HG03025 (cell line): ENCODE results near the gene C16orf92.

Experiments
- ATAC-seq: cut with Tn5 transposase; IDR thresholded peaks from one replicate; pipeline ENCODE4 v1.9.1; 2021; ENCODE audit warnings: mild to moderate bottlenecking, moderate library complexity; ENCODE audit not compliant: unreplicated experiment, low FRiP score

The C16orf92 gene, protein sequence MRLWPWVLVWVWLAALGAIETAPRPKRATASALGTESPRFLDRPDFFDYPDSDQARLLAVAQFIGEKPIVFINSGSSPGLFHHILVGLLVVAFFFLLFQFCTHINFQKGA

DNA sequence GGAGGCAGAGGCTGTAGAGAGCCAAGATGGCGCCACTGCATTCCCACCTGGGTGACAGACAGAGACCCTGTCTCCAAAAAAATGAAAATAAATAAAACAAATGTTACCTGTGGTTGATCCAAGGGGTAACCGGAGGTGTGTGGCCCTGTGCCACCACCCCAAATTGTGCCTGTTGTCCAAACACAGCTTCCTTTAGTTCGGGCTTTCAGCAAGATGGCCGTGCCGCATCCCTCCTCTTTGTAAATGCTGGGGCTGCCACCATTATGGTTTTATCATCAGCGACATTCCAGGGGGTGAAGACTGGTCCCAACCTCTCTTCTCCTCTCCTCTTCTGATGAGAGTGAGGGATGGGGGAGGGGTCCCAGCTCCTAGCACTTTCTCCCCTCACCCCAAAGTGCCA is at the start of gene C16orf92:
TSS of gene C16orf92 (plus strand) at position 312 of the 400 bp plus-strand sequence. CDS start 143 bp downstream, outside the sequence.
- ATAC-seq = no peak

DNA sequence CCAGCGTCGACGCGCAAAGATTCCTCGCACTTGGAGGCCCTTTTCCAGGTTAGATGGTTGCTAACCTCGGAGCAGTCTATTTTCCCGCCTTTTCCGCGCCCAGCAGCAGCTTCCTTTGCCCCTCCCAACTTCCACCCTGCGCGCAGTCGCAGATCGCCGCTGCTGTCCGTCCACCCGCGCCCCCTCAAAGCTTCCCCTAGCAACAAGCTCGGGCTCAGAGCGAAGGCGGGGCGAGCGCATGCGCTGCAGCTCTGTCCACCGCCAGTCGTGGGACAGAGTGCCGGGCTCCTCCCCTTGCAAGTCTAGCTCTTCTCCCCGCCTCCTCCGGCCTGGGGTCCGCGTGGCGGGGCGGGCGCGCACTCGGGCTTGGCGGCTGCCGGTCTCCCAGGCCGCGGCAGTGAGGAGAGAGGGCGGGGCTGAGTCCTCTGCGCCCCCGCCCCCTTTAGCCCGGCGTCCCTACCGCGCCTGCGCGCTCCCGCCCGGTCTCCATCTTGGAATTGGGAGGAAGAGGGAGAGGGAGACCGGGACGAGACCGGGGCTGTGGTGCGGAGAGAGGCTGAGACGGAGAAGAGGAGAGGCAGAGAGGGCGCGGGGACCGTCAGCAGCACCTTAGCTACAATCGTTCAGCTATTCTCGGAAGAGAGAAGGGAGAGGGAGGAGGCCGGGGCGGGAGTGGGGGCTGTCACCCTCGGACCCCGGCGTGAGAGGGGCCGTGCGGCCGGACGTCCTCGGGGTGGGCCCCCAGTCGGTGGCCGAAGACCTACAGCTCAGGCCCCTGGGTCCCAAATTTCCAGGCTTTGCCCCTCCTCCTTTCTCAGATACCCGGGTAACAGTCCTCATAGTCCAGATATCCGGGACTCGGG is 49.4 kb upstream of the C16orf92 start, which contains the start of gene TAOK2:
TSS of gene TAOK2 (plus strand) at position 485 of the 863 bp plus-strand sequence. CDS start 3,905 bp downstream, outside the sequence.
- ATAC-seq = peak; percentile 83

DNA sequence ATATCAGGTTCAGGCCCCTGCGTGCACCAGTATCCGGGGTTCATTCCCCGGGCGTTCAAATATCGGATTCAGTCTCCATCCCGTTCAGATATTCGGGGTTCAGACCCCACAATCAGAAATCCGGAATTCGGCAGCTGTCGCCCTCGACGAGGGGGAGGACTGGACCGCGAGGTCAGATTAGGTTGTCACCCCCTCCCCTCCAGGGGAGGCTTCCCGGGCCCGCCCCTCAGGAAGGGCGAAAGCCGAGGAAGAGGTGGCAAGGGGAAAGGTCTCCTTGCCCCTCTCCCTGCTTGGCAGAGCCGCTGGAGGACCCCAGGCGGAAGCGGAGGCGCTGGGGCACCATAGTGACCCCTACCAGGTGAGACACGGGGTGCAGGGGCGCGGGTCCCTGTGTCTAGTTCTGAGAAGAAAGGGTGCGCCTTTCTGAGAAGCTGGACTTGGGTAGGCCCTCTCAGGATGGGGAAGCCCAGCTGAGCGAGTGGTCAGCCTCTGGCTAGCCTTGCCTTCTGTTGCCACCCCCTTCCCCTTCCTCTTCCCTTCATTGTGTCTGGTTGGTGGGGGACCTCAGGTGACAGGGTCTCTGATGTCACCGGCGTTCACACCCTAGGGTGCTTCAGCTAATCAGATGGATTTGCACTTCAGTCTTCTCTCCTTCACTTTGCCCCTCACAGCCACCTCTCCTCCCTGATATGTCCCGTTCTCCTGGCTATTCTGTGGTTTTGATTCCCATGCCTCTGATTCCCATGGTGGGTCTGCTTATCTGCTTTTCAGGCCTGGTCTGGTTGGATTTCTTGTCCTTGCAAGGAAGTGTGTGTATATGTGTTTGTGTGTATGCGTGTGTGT is 48.5 kb upstream of the C16orf92 start:
- ATAC-seq = no peak

DNA sequence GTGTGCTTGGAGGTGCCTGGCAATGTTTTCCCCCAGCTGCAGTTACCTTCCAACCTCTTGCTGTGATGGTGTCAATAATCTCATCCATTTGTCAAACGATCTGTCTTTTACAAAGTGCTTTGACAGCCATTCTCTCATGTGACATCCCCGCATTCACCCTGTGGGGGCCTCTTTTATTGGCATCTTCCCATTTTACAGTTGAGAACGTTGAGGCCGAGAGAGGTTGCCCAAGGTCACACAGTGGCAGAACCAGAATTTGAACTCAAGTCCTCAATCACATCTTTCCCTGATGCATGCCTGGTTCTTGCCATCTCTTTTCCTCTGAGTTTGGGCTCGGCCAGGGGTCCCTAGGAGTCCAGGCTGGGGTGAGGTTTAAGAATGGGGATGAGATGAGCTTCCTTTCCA is 47.9 kb upstream of the C16orf92 start:
- no peak for ATAC-seq

DNA sequence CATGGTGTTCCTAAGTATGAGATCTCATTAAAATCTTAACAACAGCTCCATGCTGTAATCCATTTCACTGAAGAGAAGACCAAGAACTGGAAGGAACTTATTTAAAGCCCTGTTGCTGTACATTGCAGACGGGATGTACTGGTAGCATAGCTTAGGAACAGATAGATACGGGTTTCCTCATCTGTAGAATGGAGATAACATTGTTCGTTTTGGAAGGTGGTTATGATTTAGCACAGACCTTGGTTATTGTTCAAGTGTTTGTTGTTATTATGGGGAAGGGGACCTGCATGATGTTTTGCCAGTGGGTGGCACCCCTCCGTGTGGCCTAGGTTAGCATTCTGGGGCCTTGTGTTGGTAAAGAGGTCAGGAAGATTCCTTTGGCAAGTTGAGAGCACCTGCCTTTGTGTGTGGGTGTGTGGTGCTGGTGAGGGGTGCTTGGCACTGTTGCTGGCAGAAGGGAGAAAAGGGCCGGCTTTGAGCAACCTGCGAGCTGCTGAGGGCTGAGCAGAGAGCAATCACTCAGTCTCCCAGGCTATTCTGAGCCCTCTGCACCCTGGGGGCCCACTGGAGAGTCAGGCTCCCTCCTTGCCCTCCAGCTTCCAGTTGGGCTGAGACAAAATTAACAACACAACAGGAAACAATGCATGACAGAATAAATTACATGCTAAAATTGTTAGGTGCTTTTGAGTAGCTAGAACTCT is 47.0 kb upstream of the C16orf92 start:
- no peak for ATAC-seq

DNA sequence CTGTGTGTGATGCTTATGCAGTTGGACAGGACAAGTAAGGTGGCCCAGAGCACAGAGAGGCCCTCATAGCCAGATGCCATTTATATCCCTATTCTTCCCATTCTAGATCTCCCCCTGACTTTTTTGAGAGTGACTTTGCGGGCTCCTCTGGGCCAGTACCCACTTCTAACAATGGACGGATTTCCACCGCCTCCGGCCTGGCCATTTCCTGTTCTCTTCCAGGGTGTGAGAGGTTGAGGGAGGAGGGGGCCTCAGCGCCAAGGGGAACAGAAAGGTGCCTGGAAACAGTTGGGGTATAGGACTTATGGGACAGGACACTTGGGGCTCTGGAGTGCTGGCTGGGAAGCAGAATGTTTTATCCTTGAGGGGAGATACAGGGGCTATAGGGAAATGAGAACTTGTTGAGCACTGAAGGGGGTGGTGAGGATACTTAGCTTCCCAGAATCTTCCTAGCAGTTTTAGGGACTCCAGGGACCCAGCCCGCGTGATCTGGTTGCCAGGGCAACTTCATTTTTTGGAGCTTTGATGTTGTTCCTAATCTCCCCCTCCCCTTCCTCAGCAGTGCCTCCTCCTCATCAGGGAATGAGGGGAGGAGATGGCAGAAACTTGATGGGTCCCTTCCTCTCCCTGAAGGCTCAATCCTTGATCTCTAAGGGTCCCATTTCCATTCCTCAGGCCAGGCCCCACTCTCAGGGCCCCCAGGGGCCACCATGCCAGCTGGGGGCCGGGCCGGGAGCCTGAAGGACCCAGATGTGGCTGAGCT is 45.8 kb upstream of the C16orf92 start:
- no peak for ATAC-seq

DNA sequence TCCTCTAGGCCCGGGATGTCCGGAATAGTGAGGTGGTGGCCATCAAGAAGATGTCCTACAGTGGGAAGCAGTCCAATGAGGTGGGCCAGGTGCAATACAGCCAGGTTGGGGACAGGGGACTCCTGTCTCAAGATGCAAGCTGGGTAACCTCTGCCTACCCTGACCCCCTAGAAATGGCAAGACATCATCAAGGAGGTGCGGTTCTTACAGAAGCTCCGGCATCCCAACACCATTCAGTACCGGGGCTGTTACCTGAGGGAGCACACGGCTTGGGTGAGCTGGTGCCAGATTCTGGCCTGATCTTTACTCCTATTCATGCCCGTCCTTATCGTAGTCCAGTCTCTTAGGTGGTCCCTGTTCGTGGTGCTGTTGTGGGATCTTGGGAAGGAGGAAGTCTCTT is 44.9 kb upstream of the C16orf92 start:
- no peak for ATAC-seq

DNA sequence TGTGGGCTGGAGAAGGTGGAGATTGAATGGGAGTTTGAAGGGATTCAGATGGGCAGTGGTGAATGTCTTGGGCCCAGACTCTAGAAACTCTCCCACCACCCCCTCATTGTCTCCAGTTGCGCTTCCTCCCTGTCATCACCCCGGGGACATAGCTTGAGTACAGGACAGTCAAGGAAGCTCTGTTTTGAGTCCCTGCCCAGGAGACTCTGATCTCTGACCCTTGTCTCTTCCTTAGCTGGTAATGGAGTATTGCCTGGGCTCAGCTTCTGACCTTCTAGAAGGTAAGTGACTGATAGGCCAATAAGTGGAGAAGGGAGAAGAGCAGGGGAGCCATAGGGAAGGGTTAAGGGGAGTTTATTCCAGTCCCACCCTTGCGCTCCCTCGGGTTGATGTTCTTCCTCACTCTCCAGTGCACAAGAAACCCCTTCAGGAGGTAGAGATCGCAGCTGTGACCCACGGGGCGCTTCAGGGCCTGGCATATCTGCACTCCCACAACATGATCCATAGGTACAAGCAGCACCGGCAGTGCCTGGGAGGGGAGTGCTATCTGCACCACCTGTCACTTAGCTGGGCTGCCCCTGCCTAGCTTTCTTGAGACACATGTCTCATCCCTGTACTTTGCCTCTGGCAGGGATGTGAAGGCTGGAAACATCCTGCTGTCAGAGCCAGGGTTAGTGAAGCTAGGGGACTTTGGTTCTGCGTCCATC is 44.3 kb upstream of the C16orf92 start:
- no peak for ATAC-seq

DNA sequence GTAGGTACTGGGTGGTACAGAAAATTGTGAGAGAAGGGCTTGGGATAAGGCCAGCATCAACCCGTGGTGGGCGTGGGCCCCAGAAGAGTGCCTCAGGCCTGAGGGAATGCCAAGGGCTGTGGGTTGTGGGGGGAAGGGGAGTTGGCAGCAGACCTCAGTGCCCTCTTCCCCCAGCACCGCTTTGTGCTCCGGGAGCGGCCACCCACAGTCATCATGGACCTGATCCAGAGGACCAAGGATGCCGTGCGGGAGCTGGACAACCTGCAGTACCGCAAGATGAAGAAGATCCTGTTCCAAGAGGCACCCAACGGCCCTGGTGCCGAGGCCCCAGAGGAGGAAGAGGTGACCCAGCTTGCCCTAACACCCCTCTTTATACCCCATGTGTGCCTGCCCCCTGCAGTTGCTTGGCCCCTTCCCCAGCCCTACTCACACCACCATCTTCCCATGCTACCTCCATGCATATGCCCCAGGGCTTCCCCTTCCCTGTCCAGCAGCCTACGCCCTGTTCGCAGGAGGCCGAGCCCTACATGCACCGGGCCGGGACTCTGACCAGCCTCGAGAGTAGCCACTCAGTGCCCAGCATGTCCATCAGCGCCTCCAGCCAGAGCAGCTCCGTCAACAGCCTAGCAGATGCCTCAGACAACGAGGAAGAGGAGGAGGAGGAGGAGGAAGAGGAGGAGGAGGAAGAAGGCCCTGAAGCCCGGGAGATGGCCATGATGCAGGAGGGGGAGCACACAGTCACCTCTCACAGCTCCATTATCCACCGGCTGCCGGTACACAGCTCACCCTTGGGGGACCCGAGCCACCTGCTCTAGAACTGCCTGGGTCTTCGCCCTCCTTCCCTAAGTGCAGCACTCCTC is 40.2 kb upstream of the C16orf92 start:
- ATAC-seq = no peak

DNA sequence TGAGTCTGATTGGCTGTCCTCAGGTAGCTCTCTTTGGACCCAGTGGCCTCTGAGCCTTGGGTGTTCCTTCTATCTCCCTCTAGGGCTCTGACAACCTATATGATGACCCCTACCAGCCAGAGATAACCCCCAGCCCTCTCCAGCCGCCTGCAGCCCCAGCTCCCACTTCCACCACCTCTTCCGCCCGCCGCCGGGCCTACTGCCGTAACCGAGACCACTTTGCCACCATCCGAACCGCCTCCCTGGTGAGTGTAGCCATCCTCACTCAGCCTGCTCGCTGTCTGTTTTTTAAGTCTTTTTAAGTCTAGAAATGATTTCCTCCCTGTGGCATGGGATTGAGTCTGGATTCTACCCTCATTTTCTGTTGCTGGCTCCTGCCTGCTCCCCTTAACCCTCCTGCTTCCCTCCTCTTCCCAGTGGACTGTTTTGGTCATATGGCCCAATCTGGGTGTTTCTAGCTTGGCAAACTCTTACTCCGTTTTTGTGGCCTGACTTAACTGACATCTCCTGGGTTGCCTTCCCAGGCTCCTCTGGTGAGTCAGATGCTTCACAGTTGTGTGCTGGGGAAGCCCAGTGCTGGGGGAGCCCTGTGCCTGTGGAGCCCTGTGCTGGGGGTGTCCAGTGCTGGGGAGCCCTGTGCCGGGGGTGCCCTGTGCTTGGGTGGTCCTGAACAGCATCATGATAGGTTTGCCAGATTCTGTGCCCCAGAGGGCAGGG is 39.4 kb upstream of the C16orf92 start:
- no peak for ATAC-seq

DNA sequence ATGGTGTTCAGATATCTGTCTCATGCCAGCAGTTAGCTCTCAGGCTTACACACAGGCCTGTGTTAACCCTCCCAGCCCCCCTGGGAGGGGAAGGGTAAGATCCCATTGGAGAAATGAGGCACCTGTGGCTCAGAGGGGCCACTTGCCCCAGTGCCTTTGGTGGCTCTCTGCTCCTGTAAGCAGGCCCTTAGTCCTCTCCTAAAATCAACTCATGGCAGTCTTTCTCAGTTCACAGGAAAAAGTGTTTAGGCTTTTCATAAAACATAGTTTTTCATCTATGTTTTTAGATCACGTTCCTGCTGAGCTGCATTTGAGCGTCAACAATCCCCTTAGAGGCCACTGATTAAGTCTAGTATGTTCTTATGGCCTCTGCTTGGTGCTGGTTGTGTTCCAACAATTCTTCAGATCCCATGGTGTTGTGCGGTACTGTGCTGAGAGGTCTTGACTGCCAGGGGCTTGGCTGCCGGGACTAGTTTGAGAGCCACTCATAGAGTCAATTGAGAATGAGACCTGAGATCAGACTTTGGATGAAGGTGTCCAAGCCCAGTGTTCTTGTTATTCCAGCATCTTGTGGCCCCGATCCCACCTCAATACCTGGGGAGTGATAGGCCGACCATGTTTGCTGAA is 38.7 kb upstream of the C16orf92 start:
- ATAC-seq = no peak

DNA sequence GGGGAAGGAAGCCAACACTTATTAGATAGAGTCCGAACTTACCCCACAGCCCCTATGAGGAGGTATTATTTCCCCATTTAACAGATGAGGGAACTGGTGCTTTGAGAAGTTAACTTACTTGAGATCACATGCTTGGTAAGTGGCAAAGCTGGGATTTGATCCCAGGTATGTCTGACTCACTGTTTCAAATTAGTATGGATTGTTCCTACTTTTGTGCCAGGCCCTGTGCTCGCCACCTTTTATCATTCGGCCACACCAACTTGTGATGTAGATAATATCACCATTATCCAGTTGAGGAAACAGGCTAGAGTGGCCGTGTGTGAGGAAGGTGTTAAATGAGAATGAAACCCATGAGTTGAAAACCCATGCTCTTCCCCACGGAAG is 38.2 kb upstream of the C16orf92 start:
- ATAC-seq = no peak

DNA sequence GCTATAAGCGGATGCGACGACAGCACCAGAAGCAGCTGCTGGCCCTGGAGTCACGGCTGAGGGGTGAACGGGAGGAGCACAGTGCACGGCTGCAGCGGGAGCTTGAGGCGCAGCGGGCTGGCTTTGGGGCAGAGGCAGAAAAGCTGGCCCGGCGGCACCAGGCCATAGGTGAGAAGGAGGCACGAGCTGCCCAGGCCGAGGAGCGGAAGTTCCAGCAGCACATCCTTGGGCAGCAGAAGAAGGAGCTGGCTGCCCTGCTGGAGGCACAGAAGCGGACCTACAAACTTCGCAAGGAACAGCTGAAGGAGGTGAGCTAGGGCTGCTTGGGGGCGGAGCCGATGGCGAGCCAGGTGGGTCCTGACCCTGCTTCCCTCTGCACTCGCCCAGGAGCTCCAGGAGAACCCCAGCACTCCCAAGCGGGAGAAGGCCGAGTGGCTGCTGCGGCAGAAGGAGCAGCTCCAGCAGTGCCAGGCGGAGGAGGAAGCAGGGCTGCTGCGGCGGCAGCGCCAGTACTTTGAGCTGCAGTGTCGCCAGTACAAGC is 37.7 kb upstream of the C16orf92 start:
- no peak for ATAC-seq

DNA sequence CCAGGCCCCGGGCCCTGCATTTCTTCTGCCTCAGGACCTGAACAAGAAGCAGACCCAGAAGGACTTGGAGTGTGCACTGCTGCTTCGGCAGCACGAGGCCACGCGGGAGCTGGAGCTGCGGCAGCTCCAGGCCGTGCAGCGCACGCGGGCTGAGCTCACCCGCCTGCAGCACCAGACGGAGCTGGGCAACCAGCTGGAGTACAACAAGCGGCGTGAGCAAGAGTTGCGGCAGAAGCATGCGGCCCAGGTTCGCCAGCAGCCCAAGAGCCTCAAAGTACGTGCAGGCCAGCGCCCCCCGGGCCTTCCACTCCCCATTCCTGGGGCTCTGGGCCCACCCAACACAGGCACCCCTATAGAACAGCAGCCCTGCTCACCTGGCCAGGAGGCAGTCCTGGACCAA is 36.8 kb upstream of the C16orf92 start:
- ATAC-seq = no peak

DNA sequence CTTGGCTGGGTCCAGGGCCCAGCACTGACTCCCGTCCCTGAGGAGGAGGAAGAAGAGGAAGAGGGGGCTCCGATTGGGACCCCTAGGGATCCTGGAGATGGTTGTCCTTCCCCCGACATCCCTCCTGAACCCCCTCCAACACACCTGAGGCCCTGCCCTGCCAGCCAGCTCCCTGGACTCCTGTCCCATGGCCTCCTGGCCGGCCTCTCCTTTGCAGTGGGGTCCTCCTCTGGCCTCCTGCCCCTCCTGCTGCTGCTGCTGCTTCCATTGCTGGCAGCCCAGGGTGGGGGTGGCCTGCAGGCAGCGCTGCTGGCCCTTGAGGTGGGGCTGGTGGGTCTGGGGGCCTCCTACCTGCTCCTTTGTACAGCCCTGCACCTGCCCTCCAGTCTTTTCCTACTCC is 36.1 kb upstream of the C16orf92 start:
- ATAC-seq = no peak

DNA sequence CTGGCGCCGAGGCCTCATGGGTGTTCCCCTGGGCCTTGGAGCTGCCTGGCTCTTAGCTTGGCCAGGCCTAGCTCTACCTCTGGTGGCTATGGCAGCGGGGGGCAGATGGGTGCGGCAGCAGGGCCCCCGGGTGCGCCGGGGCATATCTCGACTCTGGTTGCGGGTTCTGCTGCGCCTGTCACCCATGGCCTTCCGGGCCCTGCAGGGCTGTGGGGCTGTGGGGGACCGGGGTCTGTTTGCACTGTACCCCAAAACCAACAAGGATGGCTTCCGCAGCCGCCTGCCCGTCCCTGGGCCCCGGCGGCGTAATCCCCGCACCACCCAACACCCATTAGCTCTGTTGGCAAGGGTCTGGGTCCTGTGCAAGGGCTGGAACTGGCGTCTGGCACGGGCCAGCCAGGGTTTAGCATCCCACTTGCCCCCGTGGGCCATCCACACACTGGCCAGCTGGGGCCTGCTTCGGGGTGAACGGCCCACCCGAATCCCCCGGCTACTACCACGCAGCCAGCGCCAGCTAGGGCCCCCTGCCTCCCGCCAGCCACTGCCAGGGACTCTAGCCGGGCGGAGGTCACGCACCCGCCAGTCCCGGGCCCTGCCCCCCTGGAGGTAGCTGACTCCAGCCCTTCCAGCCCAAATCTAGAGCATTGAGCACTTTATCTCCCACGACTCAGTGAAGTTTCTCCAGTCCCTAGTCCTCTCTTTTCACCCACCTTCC is 35.5 kb upstream of the C16orf92 start:
- no peak for ATAC-seq
